Kidney (tissue), 14 donors: ENCODE results near the gene ZFP36L2. TPM values are rescaled to one million over a fixed set of nuclear protein-coding genes. Genes with fewer than 3 reads are reported as not detected.

ENCODE experiments used
- DNase-seq, 5 donors: peaks; one replicate each; pipeline ENCODE4 v3.0.0-alpha.2; 2013 to 2020
- FAIRE-seq: peaks from 2 replicates; lab custom pipeline; 2012; peaks lifted over from hg19 to GRCh38; lab: Jason Lieb, UNC
- H3K27ac ChIP-seq, 2 donors: one replicate each; pipeline ENCODE4 v1.7.0; 2013; ENCODE audit warnings: low read depth in 2 of 2, low read length in 2 of 2, inconsistent platforms in 1 of 2
- H3K27me3 ChIP-seq: one replicate; pipeline ENCODE4 v1.7.1; 2013; ENCODE audit warnings: low read length, inconsistent platforms; ENCODE audit not compliant: control insufficient read depth, insufficient read depth
- H3K36me3 ChIP-seq, 3 donors: one replicate each; pipeline versions ENCODE4 v1.7.0 to v1.7.1; 2013; ENCODE audit warnings: low read length in 3 of 3, control low read depth in 1 of 3, inconsistent platforms in 1 of 3; ENCODE audit not compliant: insufficient read depth in 3 of 3, control insufficient read depth in 2 of 3
- H3K4me1 ChIP-seq, 3 donors: one replicate each; pipeline versions ENCODE4 v1.7.0 to v1.7.1; 2013; ENCODE audit warnings: low read length in 3 of 3, inconsistent platforms in 1 of 3, low read depth in 1 of 3; ENCODE audit not compliant: control insufficient read depth in 2 of 3, insufficient read depth in 2 of 3
- H3K4me3 ChIP-seq, 3 donors: one replicate each; pipeline versions ENCODE4 v1.7.0 to v1.8.1; 2013; ENCODE audit warnings: low read length in 3 of 3, control low read depth in 1 of 3, inconsistent platforms in 1 of 3
- H3K9ac ChIP-seq, 3 donors: one replicate each; pipeline versions ENCODE4 v1.7.0 to v1.7.1; 2013; ENCODE audit warnings: low read length in 3 of 3, control low read depth in 1 of 3, inconsistent platforms in 1 of 3
- H3K9me3 ChIP-seq, 3 donors: one replicate each; pipeline versions ENCODE4 v1.7.0 to v1.7.1; 2013; ENCODE audit warnings: low read length in 3 of 3, control low read depth in 1 of 3, inconsistent platforms in 1 of 3; ENCODE audit not compliant: control insufficient read depth in 2 of 3, insufficient read depth in 1 of 3
- CTCF ChIP-seq: IDR thresholded peaks from 3 replicates; pipeline ENCODE4 v1.5.1; 2012; ENCODE audit warnings: mild to moderate bottlenecking, moderate library complexity, borderline replicate concordance; ENCODE audit not compliant: insufficient read depth; ENCODE audit errors: extremely low read depth
- intact Hi-C: fragments of 100-400 bp; cut with DNase I; formaldehyde crosslinking; loops from one replicate; pipeline ENCODE4 v1.11.1; 2022
- polyA plus RNA-seq: library from polyadenylated mRNA; stranded (reverse); fragments of 350-450 nt; fragmentation: Illumina TruSeq; extraction: RNeasy Lipid Tissue Mini Kit (QIAGEN cat#74804); gene quantifications from one replicate; pipeline ENCODE4 v1.2.3, GENCODE V29; 2014; ENCODE audit warnings: low read depth, low replicate concordance; ENCODE audit not compliant: insufficient read depth
- total RNA-seq: library from RNA; stranded (reverse); fragmentation: NEBNext Ultra II Directional; extraction: Animal tissue kit (Norgen Biotek cat#: 25700); gene quantifications from one replicate; pipeline ENCODE4 v1.2.1, GENCODE V29; 2021
- donor health status: control.
- donor health status: control.
- donor health status: control.
- donor health status: control.
- donor health status: control.
- donor health status: DM: yes; HTN: yes; CAD: no.
- donor health status: Normal renal cell carcinoma (clear cell type).

Gene ZFP36L2
- total and polyA plus RNA-seq, 2 donors from 2014 or later = 35.4 to 247 TPM

- DNase-seq (no peak), FAIRE-seq (no peak)
- TF ChIP-seq CTCF = no peak
- peaks cover 0 to 14% (median 4%) of the 10 kb centered on the region in 3 donors for H3K9me3 ChIP-seq
- H3K36me3 ChIP-seq = no peaks in the 10 kb centered on the region
- H3K9ac ChIP-seq = no peak overlapping the region
- peak overlapping the region; percentile 58 to 80 for H3K27ac ChIP-seq
- peak overlapping the region in 1 of 3 donors; percentile 29 for H3K4me3 ChIP-seq
- H3K4me1 ChIP-seq = peaks cover 0 to 20% (median 10%) of the 10 kb centered on the region in 3 donors
- H3K27me3 ChIP-seq = no peaks in the 10 kb centered on the region
- intact Hi-C loops = no loop called here
Observed at GRCh38 chr2:43175020-43175441, 51.4 kb downstream of the ZFP36L2 start.

- Histone ChIP-seq H3K9ac (no peak overlapping the region), H3K4me3 (no peak overlapping the region), H3K27ac (peak overlapping the region; percentile 58 to 80), H3K4me1 (peaks cover 0 to 26% (median 10%) of the 10 kb centered on the region in 3 donors), H3K27me3 (no peaks in the 10 kb centered on the region), H3K9me3 (peaks cover 0 to 14% (median 4%) of the 10 kb centered on the region in 3 donors), H3K36me3 (no peaks in the 10 kb centered on the region)
- intact Hi-C loops = no loop called here
- no peak for TF ChIP-seq CTCF
- FAIRE-seq (no peak), DNase-seq (no peak)
Observed at GRCh38 chr2:43174368-43174916, 52.0 kb downstream of the ZFP36L2 start.
